Nephron (organoid): ENCODE data around the gene STK32B.

Experiments used
- H3K27ac Mint-ChIP-seq, 3 experiments: 2 replicates each; pipeline ENCODE4 v1.8.0; 2020; ENCODE audit warnings: mixed read lengths in 3 of 3, mild to moderate bottlenecking in 2 of 3, moderate library complexity in 1 of 3
- H3K27me3 Mint-ChIP-seq: 2 replicates; pipeline ENCODE4 v1.8.0; 2021; ENCODE audit warnings: low read depth, mild to moderate bottlenecking, moderate library complexity, mixed read lengths
- H3K36me3 Mint-ChIP-seq: 2 replicates; pipeline ENCODE4 v1.8.0; 2020; ENCODE audit warnings: low read depth, mixed read lengths
- H3K4me1 Mint-ChIP-seq: 2 replicates; pipeline ENCODE4 v1.8.0; 2020; ENCODE audit warnings: mixed read lengths
- H3K4me3 Mint-ChIP-seq, 3 experiments: 2 replicates each; pipeline ENCODE4 v1.8.0; 2020; ENCODE audit warnings: mild to moderate bottlenecking in 3 of 3, mixed read lengths in 3 of 3, moderate library complexity in 2 of 3
- H3K9me3 Mint-ChIP-seq: 2 replicates; pipeline ENCODE4 v1.8.0; 2020; ENCODE audit warnings: mixed read lengths
- TF ChIP-seq, protein P1 (sequence below), 3 experiments: fragments of 200-600 bp; sonication (generic); IDR thresholded peaks; one replicate each; pipeline ENCODE4 v1.5.0; 2021; ENCODE audit warnings: antibody characterized with exemption in 3 of 3; ENCODE audit not compliant: unreplicated experiment in 3 of 3

STK32B gene

DNA sequence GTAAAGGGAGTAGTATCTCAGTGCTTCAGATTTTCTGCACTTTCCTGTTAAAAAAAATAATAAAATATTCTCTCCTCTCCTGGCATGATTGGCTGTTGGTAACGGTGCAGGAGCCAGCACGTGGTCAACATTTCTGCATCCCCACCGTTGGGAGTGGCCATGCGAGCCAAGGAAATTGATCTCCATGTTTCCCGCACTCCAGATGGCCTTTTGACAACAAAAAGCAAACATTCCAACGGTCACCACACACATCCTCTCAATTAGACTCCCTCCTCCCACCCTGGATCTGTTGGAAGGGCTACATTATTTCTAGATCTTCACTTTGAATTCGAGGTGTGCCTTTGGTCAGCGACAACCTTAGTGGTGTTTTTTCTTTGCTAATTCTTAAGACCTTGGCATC lies 45.0 kb downstream of the STK32B start:
- H3K27ac Mint-ChIP-seq = no peak overlapping the region
- H3K36me3 Mint-ChIP-seq = no peaks in the 10 kb centered on the region
- H3K27me3 Mint-ChIP-seq = peaks cover 21% of the 10 kb centered on the region
- peaks cover 4% of the 10 kb centered on the region for H3K9me3 Mint-ChIP-seq
- TF ChIP-seq, protein P1, sequence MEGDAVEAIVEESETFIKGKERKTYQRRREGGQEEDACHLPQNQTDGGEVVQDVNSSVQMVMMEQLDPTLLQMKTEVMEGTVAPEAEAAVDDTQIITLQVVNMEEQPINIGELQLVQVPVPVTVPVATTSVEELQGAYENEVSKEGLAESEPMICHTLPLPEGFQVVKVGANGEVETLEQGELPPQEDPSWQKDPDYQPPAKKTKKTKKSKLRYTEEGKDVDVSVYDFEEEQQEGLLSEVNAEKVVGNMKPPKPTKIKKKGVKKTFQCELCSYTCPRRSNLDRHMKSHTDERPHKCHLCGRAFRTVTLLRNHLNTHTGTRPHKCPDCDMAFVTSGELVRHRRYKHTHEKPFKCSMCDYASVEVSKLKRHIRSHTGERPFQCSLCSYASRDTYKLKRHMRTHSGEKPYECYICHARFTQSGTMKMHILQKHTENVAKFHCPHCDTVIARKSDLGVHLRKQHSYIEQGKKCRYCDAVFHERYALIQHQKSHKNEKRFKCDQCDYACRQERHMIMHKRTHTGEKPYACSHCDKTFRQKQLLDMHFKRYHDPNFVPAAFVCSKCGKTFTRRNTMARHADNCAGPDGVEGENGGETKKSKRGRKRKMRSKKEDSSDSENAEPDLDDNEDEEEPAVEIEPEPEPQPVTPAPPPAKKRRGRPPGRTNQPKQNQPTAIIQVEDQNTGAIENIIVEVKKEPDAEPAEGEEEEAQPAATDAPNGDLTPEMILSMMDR (IDR thresholded peaks at IDR 0.05; ENCODE audit: unreplicated experiment in 3 of 3) = no peak
- no peaks in the 10 kb centered on the region for H3K4me1 Mint-ChIP-seq
- H3K4me3 Mint-ChIP-seq = no peak overlapping the region

DNA sequence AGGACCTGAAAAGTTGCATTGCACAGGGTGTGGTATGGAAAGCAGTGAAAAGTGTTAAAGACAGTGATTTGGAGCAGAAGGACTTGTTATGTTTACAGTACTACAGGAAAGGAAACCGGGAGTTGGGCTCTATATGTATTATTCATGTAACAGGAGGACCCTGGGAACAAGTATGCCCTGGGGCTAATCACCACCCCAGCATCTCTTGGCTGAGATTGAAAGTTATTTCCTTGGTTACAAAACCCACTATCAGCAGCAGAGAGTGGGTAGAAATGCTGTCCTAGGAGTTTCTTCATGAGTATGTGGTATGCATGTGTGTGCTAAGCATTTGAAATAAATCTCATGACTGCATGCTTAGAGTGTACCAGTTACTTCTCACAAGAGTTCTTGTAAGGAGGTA lies 46.9 kb downstream of the STK32B start:
- TF ChIP-seq, protein P1 (IDR thresholded peaks at IDR 0.05; ENCODE audit: unreplicated experiment in 3 of 3) = no peak
- Mint-ChIP-seq H3K4me3 (no peak overlapping the region), H3K27ac (no peak overlapping the region), H3K36me3 (no peaks in the 10 kb centered on the region), H3K4me1 (no peaks in the 10 kb centered on the region), H3K9me3 (no peaks in the 10 kb centered on the region), H3K27me3 (peaks cover 21% of the 10 kb centered on the region)

DNA sequence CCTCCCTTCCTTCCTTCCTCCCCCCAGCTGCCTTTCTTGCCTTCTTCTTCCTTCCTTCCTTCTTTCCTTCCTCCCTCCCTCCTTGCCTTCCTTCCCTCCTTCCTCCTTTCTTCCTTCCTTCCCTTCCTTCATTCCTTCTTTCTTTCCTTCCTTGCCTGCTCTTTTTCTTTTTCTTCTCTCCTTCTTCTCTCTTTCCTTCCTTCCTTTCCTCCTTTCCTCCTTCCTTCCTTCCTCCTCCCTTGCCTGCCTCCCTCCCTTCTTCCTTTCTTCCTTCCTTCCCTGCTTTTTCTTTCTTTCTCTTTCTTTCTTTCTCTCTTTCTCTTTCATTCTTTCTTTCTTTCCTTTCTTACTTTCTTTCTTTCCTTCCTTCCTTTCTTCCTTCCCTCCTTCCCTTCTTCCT lies 49.1 kb downstream of the STK32B start:
- TF ChIP-seq, protein P1 (IDR thresholded peaks at IDR 0.05; ENCODE audit: unreplicated experiment in 3 of 3) = no peak
- Mint-ChIP-seq H3K36me3 (no peaks in the 10 kb centered on the region), H3K4me1 (no peaks in the 10 kb centered on the region), H3K27ac (no peak overlapping the region), H3K4me3 (no peak overlapping the region), H3K27me3 (peaks cover 21% of the 10 kb centered on the region), H3K9me3 (no peaks in the 10 kb centered on the region)

DNA sequence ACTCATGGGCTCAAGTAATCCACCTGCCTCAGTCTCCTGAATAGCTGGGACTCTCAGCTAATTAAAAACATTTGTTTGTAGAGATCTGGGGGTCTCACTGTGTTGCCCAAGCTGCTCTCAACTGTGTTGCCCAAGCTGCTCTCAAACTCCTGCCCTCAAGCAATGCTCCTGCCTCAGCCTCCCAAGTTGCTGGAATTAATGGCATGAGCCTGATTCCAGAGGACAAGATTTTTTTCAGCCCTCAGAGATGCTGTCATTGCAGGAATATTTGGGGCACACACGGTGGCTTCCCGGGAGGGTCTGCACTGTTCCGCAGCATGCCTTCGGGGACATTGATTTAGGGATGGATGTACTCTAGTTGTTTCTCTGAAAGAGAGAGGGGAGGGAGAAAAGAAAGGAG lies 49.7 kb downstream of the STK32B start:
- TF ChIP-seq, protein P1 (IDR thresholded peaks at IDR 0.05; ENCODE audit: unreplicated experiment in 3 of 3) = no peak
- Mint-ChIP-seq H3K4me1 (no peaks in the 10 kb centered on the region), H3K36me3 (no peaks in the 10 kb centered on the region), H3K9me3 (no peaks in the 10 kb centered on the region), H3K27me3 (peaks cover 21% of the 10 kb centered on the region), H3K27ac (no peak overlapping the region), H3K4me3 (no peak overlapping the region)

DNA sequence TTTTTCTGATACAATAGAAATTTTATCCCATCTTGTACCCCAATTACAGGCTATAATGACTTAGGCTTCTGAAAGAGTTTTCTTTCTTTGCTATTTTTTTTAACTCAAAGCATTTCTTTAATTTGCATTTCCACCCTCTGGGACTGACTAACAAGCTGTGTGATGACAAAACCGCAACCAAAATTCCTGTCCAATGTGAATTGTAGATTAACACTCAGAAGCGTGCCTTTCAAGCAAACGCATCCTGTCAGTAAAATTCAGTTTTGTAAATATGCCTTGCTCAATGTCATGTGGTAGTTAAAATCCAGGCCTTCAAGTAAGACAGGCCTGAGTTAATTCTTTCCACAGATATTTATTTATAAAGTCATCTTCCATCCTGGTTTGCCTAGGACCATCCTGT lies 50.3 kb downstream of the STK32B start:
- no peak overlapping the region for H3K4me3 Mint-ChIP-seq
- peaks cover 21% of the 10 kb centered on the region for H3K27me3 Mint-ChIP-seq
- H3K4me1 Mint-ChIP-seq = no peaks in the 10 kb centered on the region

DNA sequence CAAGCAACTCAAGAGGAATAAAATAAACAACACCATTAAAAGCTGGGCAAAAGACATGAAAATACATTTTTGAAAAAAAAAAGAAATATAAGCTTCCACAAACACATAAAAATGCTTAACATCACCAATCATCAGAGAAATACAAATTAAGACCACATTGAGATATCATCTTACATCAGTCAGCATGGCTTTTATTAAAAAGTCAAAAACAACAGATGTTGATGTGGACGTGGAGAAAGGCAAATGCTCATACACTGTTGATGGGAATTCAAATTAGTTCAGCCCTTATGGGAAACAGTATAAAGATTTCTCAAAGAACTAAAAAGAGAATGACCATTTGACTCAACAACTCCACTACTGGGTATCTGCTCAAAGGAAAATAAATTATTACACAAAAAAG lies 59.6 kb downstream of the STK32B start:
- Mint-ChIP-seq H3K4me1 (no peaks in the 10 kb centered on the region), H3K4me3 (no peak overlapping the region), H3K9me3 (no peaks in the 10 kb centered on the region), H3K36me3 (no peaks in the 10 kb centered on the region), H3K27me3 (peaks cover 17% of the 10 kb centered on the region), H3K27ac (no peak overlapping the region)
- TF ChIP-seq, protein P1 (IDR thresholded peaks at IDR 0.05; ENCODE audit: unreplicated experiment in 3 of 3) = no peak

More for the DNA sequence above, 50.3 kb downstream of the STK32B start:
- Mint-ChIP-seq H3K27ac (no peak overlapping the region), H3K9me3 (no peaks in the 10 kb centered on the region), H3K36me3 (no peaks in the 10 kb centered on the region)
- TF ChIP-seq, protein P1 (IDR thresholded peaks at IDR 0.05; ENCODE audit: unreplicated experiment in 3 of 3) = no peak
